Neural crest cell (in vitro differentiated cells): ENCODE results near the gene NUB1. TPM values are rescaled to one million over a fixed set of nuclear protein-coding genes. Genes with fewer than 3 reads are reported as not detected.
A peak's percentile ranks its signal among the peaks of the same experiment; 100 is the strongest.

ENCODE experiments used
- DNase-seq: peaks from one replicate; pipeline ENCODE4 v3.0.0; 2021; ENCODE audit warnings: low read depth, mixed read lengths, low spot score
- H3K27ac Mint-ChIP-seq: one replicate; pipeline ENCODE4 v1.8.0; 2021; ENCODE audit warnings: mild to moderate bottlenecking, mixed read lengths; ENCODE audit not compliant: unreplicated experiment
- H3K27me3 Mint-ChIP-seq: 2 replicates; pipeline ENCODE4 v1.8.0; 2021; ENCODE audit warnings: low read depth, mild to moderate bottlenecking, mixed read lengths
- H3K36me3 Mint-ChIP-seq: 2 replicates; pipeline ENCODE4 v1.8.0; 2021; ENCODE audit warnings: low read depth, mild to moderate bottlenecking, mixed read lengths
- H3K4me1 Mint-ChIP-seq: 2 replicates; pipeline ENCODE4 v1.8.0; 2021; ENCODE audit warnings: mixed read lengths
- H3K4me3 Mint-ChIP-seq: one replicate; pipeline ENCODE4 v1.8.0; 2021; ENCODE audit warnings: mild to moderate bottlenecking, mixed read lengths
- H3K9me3 Mint-ChIP-seq: 2 replicates; pipeline ENCODE4 v1.8.0; 2021; ENCODE audit warnings: mixed read lengths
- total RNA-seq: library from RNA; stranded (reverse); gene quantifications from 2 replicates; pipeline ENCODE4 v1.2.1, GENCODE V29; 2021
- TF ChIP-seq, protein P1 (sequence below): fragments of 200-600 bp; sonication (generic); conservative IDR thresholded peaks from 2 replicates; pipeline ENCODE4 v1.5.0; 2021; ENCODE audit warnings: antibody characterized with exemption, mild to moderate bottlenecking

The NUB1 gene
- total RNA-seq, 1 donor from 2014 or later = 32.6 TPM

DNA sequence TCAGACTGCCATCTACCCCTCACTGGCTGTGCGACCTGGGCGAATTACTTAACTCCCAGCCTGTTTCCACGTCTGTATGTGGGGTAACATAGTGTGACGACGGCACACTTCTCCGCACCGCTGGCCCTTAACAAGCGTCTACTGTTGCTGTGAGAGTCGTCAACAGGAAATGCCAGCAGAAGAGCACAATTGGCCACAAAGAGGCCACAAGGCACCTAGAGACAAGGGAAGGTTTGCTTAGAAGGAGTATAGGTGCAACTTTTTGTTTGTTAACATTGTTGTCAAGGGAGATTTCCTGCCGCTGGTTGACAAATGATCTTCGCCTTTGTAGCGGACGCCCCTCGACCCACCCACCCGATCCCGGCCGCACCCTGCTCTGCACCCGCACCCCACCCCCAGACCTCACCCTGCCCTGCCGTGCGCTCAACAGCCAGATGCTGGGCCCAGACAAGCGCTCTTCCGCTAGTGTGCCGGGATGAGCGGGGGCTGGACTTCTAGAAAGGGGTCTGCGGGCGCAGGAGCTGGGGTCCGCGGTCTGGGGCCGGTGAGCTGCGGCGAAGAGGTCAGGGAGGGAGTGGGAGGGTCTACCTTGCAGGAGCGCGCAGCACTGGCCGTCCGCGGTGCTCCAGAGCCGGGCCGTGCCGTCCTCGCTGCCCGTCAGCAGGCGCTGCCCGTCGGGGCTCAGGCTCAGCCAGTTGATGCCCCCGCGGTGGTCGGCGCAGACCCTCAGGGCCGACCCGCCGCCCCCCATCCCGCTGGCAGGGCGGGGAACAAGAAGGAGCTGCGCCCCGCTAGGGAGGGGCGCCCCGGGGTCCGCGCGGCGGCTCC, 67.4 kb downstream of the NUB1 start:
- TF ChIP-seq, protein P1, sequence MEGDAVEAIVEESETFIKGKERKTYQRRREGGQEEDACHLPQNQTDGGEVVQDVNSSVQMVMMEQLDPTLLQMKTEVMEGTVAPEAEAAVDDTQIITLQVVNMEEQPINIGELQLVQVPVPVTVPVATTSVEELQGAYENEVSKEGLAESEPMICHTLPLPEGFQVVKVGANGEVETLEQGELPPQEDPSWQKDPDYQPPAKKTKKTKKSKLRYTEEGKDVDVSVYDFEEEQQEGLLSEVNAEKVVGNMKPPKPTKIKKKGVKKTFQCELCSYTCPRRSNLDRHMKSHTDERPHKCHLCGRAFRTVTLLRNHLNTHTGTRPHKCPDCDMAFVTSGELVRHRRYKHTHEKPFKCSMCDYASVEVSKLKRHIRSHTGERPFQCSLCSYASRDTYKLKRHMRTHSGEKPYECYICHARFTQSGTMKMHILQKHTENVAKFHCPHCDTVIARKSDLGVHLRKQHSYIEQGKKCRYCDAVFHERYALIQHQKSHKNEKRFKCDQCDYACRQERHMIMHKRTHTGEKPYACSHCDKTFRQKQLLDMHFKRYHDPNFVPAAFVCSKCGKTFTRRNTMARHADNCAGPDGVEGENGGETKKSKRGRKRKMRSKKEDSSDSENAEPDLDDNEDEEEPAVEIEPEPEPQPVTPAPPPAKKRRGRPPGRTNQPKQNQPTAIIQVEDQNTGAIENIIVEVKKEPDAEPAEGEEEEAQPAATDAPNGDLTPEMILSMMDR = no peak
- Mint-ChIP-seq H3K27ac (peak overlapping the region; percentile 35), H3K27me3 (peaks cover 28% of the 10 kb centered on the region), H3K36me3 (no peaks in the 10 kb centered on the region), H3K9me3 (no peaks in the 10 kb centered on the region), H3K4me3 (peak overlapping the region; percentile 92), H3K4me1 (peaks cover 26% of the 10 kb centered on the region)
- peak; percentile 27 for DNase-seq

DNA sequence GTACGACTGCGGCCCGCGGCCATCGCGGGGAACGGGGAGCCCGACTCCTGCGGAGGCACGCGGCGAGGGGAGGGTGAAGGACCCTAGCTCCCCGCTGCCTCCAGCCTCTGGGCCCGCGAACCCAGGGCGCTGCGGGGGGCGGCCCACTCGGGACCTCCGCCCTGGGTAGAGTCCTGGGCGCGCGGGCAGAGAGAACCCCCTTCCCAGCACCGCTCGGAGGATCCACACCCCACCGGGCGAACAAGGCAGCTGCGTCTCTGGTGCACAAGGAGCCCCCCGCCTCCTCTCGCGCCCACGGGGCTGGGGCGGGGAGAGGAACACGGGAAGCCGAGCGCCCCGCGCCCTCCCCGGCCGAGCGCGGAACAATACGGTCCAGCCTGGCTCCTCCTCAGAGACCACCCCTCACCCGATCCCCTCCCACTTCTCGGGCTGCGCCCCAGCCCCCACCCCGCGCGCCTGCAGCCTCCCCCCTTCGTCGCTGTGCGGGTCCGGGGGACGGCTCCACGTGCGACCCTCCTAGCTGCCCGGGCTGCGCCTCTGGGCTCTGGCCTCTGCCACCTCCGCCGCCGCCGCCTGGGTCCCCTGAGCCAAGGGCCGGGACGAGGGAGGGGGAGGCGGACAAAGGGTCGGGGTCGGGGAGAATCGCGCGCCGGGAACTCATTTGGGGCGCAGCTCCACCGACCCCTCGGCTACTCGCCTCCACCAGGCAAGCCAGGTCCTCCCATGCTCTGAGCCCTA, 68.2 kb downstream of the NUB1 start, which contains the start of gene WDR86:
Gene WDR86, minus strand, starts transcription at position 372 of the 738 bp plus-strand sequence. CDS start 449 bp downstream, outside the sequence.
- H3K4me3 Mint-ChIP-seq = peak within 1 kb of the TSS; percentile 92
- peak within 1 kb of the TSS; percentile 35 for H3K27ac Mint-ChIP-seq
- TF ChIP-seq, protein P1 = peak; percentile 17
- DNase-seq = peak; percentile 51
- no peaks in the 10 kb centered on the region for H3K9me3 Mint-ChIP-seq
- H3K27me3 Mint-ChIP-seq = peaks cover 31% of the 10 kb centered on the region
- H3K36me3 Mint-ChIP-seq = no peaks in the 10 kb centered on the region
- H3K4me1 Mint-ChIP-seq = peaks cover 25% of the 10 kb centered on the region

DNA sequence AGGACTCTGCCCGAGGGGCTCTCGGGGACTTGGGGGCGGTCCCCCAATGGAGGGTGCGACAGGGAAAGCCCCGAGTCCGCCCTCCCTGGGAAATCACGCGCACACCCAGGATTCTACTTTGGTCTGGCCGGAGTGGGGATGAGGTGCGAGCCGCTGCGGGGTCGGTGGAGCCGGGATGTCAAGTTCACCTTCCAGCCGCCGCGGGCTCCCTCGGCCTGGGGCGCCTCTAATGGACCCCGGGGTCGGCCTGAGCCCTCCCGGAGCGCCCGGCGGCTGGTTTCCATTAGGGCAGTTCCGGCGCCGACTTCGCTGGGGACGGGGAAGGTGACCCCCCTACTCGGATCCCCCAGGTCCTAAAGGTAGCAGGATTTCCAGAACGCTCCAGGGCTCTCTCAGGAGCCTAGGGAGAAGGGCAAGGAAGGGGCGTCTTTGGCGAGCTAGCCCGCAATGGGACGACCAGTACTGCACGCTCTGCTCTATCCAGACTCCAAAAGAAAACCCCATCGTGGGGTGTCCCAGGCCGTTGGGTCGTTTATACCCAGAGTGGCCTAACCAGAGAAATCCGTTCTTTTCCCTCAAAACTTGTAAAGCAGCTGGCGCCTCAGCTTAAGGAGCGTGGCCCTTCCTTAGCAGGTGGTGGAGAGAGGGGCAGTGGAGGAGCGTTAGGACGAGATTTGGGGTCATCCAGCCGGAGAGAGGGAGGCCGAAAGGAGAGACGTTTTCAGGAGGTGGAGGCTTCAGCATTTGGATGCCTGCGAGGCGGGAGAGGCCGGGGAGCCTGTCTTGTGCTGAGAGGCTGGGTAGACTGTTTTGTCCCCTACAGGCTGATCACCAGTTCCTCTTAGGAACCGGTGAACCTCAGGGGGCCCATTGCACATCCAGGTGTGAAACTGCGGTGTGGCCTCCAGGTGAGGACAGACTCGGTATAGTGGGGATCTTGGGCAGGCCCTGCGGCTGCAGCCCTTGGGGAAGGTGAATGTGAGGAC, 69.1 kb downstream of the NUB1 start:
- Mint-ChIP-seq H3K27ac (peak overlapping the region; percentile 19), H3K4me3 (peak overlapping the region; percentile 89), H3K27me3 (peaks cover 31% of the 10 kb centered on the region), H3K9me3 (no peaks in the 10 kb centered on the region), H3K4me1 (peaks cover 23% of the 10 kb centered on the region), H3K36me3 (no peaks in the 10 kb centered on the region)
- TF ChIP-seq, protein P1 = no peak
- DNase-seq = peak; percentile 36

DNA sequence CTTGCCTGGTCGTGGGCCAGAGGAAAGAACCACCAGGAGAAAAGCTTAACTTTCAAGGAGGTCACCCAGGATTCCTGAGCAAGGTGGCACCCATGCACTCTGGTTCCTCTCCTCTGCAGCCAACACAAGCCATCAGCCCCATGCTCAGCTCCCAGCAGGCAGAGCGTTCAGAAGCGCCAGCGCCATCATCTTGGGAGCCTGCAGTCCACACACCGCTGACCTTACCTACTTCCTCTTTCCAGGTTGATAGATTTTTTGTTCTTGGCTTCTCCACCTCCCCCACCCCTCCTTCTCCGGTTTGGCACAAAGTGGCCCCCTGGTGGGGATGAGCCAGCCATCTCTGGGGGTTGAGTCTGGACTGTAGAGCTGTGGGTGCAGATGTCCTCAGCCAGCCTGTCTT, 69.9 kb downstream of the NUB1 start:
- no peak for DNase-seq
- peaks cover 20% of the 10 kb centered on the region for H3K4me1 Mint-ChIP-seq

More for the DNA sequence above, 69.9 kb downstream of the NUB1 start:
- Mint-ChIP-seq H3K27ac (no peak overlapping the region), H3K36me3 (no peaks in the 10 kb centered on the region), H3K4me3 (peak overlapping the region; percentile 89), H3K9me3 (no peaks in the 10 kb centered on the region), H3K27me3 (peaks cover 34% of the 10 kb centered on the region)
- TF ChIP-seq, protein P1 = no peak
